NCI-H774 (cell line): ENCODE measurements around the gene KLHL7.
"Not testable (repeated sequence)": the region's sequence is repeated elsewhere in the genome, so short reads cannot be mapped to it uniquely, and the experiment has no call there.

Experiments
- DNase-seq: peaks from one replicate; lab custom pipeline; 2025; lab: John Stamatoyannopoulos, UW

Gene KLHL7

GRCh38 chr7:23213755-23214154 is 108.2 kb downstream of the KLHL7 start:
- no peak for DNase-seq

- DNase-seq: no peak
These were observed 108.8 kb downstream of the KLHL7 start for GRCh38 chr7:23214423-23214822.

- DNase-seq: no peak
These were observed 109.4 kb downstream of the KLHL7 start for GRCh38 chr7:23214938-23215337.

- DNase-seq: no peak
These were observed 110.4 kb downstream of the KLHL7 start for GRCh38 chr7:23216021-23216420.

GRCh38 chr7:23218196-23218595 is 112.6 kb downstream of the KLHL7 start:
- DNase-seq: no peak

- no peak for DNase-seq
These were observed 115.2 kb downstream of the KLHL7 start for GRCh38 chr7:23220690-23221305.

GRCh38 chr7:23222439-23223030 is 117.0 kb downstream of the KLHL7 start:
- DNase-seq: no peak

GRCh38 chr7:23224364-23224763 is 118.8 kb downstream of the KLHL7 start:
- not testable (repeated sequence) for DNase-seq

GRCh38 chr7:23226844-23227450 is 121.4 kb downstream of the KLHL7 start:
- no peak for DNase-seq
